Skeletal muscle cell (primary cell): ENCODE results near the gene SPEN.
"Not testable (repeated sequence)": the region's sequence is repeated elsewhere in the genome, so short reads cannot be mapped to it uniquely, and the experiment has no call there.

Source experiments
- DNase-seq: peaks from one replicate; pipeline ENCODE4 v3.0.0-alpha.2; 2010; ENCODE audit warnings: low read depth
- H3K4me3 ChIP-seq: 2 replicates; pipeline ENCODE4 v1.5.1; 2011; ENCODE audit warnings: low read depth, mild to moderate bottlenecking, control low read depth, low read length, moderate library complexity

The SPEN gene

GRCh38 chr1:15847100-15847892 is at the start of gene SPEN:
SPEN (plus strand) TSS chr1:15847707; CDS start chr1:15848068, 361 bp downstream.
- peak; percentile 92 for DNase-seq

GRCh38 chr1:15799004-15799867 is 48.3 kb upstream of the SPEN start:
- peak; percentile 85 for DNase-seq
- H3K4me3 ChIP-seq: no peak overlapping the region

More at GRCh38 chr1:15847100-15847892, at the start of gene SPEN:
- peak within 1 kb of the TSS; percentile 90 for H3K4me3 ChIP-seq

GRCh38 chr1:15799928-15800835 is 47.3 kb upstream of the SPEN start:
- DNase-seq: no peak
- no peak overlapping the region for H3K4me3 ChIP-seq

GRCh38 chr1:15802234-15802965 is 45.1 kb upstream of the SPEN start:
- DNase-seq: no peak
- no peak overlapping the region for H3K4me3 ChIP-seq

GRCh38 chr1:15803380-15803779 is 44.1 kb upstream of the SPEN start:
- no peak overlapping the region for H3K4me3 ChIP-seq
- DNase-seq: no peak

- no peak for DNase-seq
- H3K4me3 ChIP-seq: no peak overlapping the region
These were observed 43.4 kb upstream of the SPEN start for GRCh38 chr1:15804060-15804459.

- DNase-seq: no peak
- H3K4me3 ChIP-seq: no peak overlapping the region
These were observed 40.4 kb upstream of the SPEN start for GRCh38 chr1:15807121-15807520.

GRCh38 chr1:15807549-15807948 is 40.0 kb upstream of the SPEN start, which contains the start of gene UQCRHL:
UQCRHL (minus strand) TSS chr1:15807649; CDS start chr1:15807649, 0 bp downstream.
- not testable (repeated sequence) for DNase-seq, H3K4me3 ChIP-seq

GRCh38 chr1:15808955-15809354 is 38.6 kb upstream of the SPEN start:
- DNase-seq: no peak
- no peak overlapping the region for H3K4me3 ChIP-seq

- H3K4me3 ChIP-seq: no peak overlapping the region
- DNase-seq: no peak
These were observed 37.4 kb upstream of the SPEN start for GRCh38 chr1:15810073-15810472.

GRCh38 chr1:15816674-15817073 is 30.8 kb upstream of the SPEN start:
- DNase-seq: no peak
- H3K4me3 ChIP-seq: no peak overlapping the region

- H3K4me3 ChIP-seq: no peak overlapping the region
- DNase-seq: no peak
These were observed 27.0 kb upstream of the SPEN start for GRCh38 chr1:15820478-15820877.

GRCh38 chr1:15825800-15826199 is 21.7 kb upstream of the SPEN start:
- H3K4me3 ChIP-seq: no peak overlapping the region
- DNase-seq: no peak

GRCh38 chr1:15826810-15827507 is 20.5 kb upstream of the SPEN start:
- no peak overlapping the region for H3K4me3 ChIP-seq
- no peak for DNase-seq

- not testable (repeated sequence) for H3K4me3 ChIP-seq, DNase-seq
These were observed 19.9 kb upstream of the SPEN start for GRCh38 chr1:15827567-15827966.

GRCh38 chr1:15828931-15829330 is 18.6 kb upstream of the SPEN start:
- DNase-seq, H3K4me3 ChIP-seq: not testable (repeated sequence)

GRCh38 chr1:15830258-15830657 is 17.2 kb upstream of the SPEN start:
- H3K4me3 ChIP-seq: no peak overlapping the region

GRCh38 chr1:15833069-15833679 is 14.3 kb upstream of the SPEN start:
- peak overlapping the region; percentile 86 for H3K4me3 ChIP-seq
- DNase-seq: no peak

More at GRCh38 chr1:15830258-15830657, 17.2 kb upstream of the SPEN start:
- no peak for DNase-seq
